Measurements from ENCODE around the gene NKD1. TPM values are rescaled to one million over a fixed set of nuclear protein-coding genes. Genes with fewer than 3 reads are reported as not detected.
A peak's percentile ranks its signal among the peaks of the same experiment; 100 is the strongest.

NKD1 gene
- total and polyA plus RNA-seq, 3 experiments from 2014 or later, result 0.45 to 1.5 (median 1.2) TPM

GRCh38 chr16:50599494-50599893, 51.3 kb downstream of the NKD1 start:
- no peak overlapping the region for H3K27ac ChIP-seq (ENCODE audit: low read depth, low read length)
- ChIA-PET CTCF (no interaction called here), POLR2A (no interaction called here)
- H3K4me3 Mint-ChIP-seq, result no peak overlapping the region
- peaks cover 16 to 21% (median 19%) of the 10 kb centered on the region in 3 donors for H3K4me1 Mint-ChIP-seq
- H3K9me3 ChIP-seq (ENCODE audit: low read length), result no peaks in the 10 kb centered on the region
- H3K4me3 ChIP-seq (ENCODE audit: low read length), result no peak overlapping the region
- H3K36me3 ChIP-seq (ENCODE audit: insufficient read depth, low read length), result no peaks in the 10 kb centered on the region
- DNase-seq, result no peak
- H3K27me3 Mint-ChIP-seq, result no peaks in the 10 kb centered on the region
- H3K4me1 ChIP-seq (ENCODE audit: insufficient read depth, low read length), result peaks cover 36% of the 10 kb centered on the region
- H3K9me3 Mint-ChIP-seq, result no peaks in the 10 kb centered on the region
- H3K27me3 ChIP-seq (ENCODE audit: insufficient read depth, low read length, poor library complexity, severe bottlenecking), result no peaks in the 10 kb centered on the region
- H3K36me3 Mint-ChIP-seq, result no peaks in the 10 kb centered on the region
- H3K27ac Mint-ChIP-seq, result peak overlapping the region in 1 of 8 donors; percentile 23

DNA sequence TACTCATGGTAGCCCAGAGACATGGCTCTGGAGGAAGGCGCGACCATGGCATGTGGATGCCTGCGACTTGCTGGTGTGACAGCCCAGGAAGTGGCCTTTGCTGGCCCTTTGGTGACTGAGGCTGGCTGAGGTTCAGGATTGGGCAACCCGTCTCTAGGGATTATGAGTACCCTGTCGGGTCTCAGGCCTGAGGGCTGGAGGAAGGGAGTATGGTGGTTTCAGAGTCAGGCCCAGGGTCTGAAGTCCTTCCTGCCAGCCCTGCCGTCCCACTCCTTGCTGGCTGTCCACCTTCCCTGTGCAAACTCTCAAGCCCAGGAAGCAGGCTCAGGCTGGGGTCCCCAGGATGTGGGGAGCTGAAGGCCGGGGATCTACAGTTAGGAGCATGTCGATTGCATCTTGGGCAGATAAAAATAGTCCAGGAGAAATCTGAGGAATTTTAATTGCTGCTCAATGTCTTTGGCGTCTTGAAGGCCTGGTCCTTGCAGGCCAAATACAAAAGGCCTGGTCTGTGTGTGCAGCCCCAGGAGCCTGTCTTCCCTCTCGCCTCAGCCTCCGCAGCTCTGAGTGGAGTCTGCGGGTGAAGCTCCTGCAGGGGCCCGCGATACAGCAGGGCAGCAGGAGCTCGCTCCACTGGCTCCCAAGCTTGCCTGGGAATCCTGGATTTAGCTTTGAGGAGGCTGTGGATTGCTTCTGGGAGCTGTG, 52.5 kb downstream of the NKD1 start:
- H3K4me3 Mint-ChIP-seq, result peak overlapping the region in 1 of 7 donors; percentile 13
- H3K27ac ChIP-seq (ENCODE audit: low read depth, low read length), result no peak overlapping the region
- no peaks in the 10 kb centered on the region for H3K36me3 ChIP-seq (ENCODE audit: insufficient read depth, low read length)
- H3K4me1 Mint-ChIP-seq, result peaks cover 15 to 21% (median 19%) of the 10 kb centered on the region in 3 donors
- POLR2A ChIA-PET, result no interaction called here
- no peak overlapping the region for H3K4me3 ChIP-seq (ENCODE audit: low read length)
- peak overlapping the region in 1 of 8 donors; percentile 88 for H3K27ac Mint-ChIP-seq
- no peaks in the 10 kb centered on the region for H3K27me3 ChIP-seq (ENCODE audit: insufficient read depth, low read length, poor library complexity, severe bottlenecking)
- no peaks in the 10 kb centered on the region for H3K36me3 Mint-ChIP-seq
- CTCF ChIA-PET, result no interaction called here
- H3K27me3 Mint-ChIP-seq, result no peaks in the 10 kb centered on the region
- H3K9me3 ChIP-seq (ENCODE audit: low read length), result no peaks in the 10 kb centered on the region
- no peaks in the 10 kb centered on the region for H3K9me3 Mint-ChIP-seq
- H3K4me1 ChIP-seq (ENCODE audit: insufficient read depth, low read length), result peaks cover 36% of the 10 kb centered on the region
- no peak for DNase-seq

- Mint-ChIP-seq H3K27me3 (no peaks in the 10 kb centered on the region), H3K27ac (no peak overlapping the region), H3K4me1 (peaks cover 15 to 21% (median 19%) of the 10 kb centered on the region in 3 donors), H3K4me3 (no peak overlapping the region), H3K9me3 (no peaks in the 10 kb centered on the region), H3K36me3 (no peaks in the 10 kb centered on the region)
- Histone ChIP-seq H3K36me3 (ENCODE audit: insufficient read depth, low read length) (no peaks in the 10 kb centered on the region), H3K27me3 (ENCODE audit: insufficient read depth, low read length, poor library complexity, severe bottlenecking) (no peaks in the 10 kb centered on the region), H3K9me3 (ENCODE audit: low read length) (no peaks in the 10 kb centered on the region), H3K4me1 (ENCODE audit: insufficient read depth, low read length) (peaks cover 36% of the 10 kb centered on the region), H3K4me3 (ENCODE audit: low read length) (no peak overlapping the region), H3K27ac (ENCODE audit: low read depth, low read length) (no peak overlapping the region)
- no peak for DNase-seq
- ChIA-PET POLR2A (no interaction called here), CTCF (no interaction called here)
These were observed 53.1 kb downstream of the NKD1 start for GRCh38 chr16:50601341-50601740.

DNA sequence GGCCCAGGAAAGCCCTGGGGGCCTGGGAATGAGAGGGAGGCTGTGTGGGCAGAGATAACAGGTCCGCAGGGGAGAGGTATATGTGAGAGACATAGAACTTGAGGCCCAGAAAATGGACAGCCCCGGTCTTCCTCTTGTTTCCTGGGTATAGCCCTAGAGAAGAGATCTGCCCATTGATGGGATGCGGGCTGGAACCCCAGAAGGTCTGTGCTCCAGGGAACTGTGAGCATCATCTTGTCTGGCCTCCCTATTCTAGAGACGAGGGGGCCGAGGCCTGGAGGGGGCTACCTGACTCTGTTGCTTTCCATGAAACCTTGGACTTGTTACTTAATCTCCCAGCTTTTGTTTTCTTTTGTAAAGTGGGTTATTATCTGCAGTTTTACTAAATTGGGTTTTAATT, 53.9 kb downstream of the NKD1 start:
- H3K4me3 ChIP-seq (ENCODE audit: low read length), result no peak overlapping the region
- POLR2A ChIA-PET, result no interaction called here
- peaks cover 36% of the 10 kb centered on the region for H3K4me1 ChIP-seq (ENCODE audit: insufficient read depth, low read length)
- no peaks in the 10 kb centered on the region for H3K9me3 ChIP-seq (ENCODE audit: low read length)
- H3K9me3 Mint-ChIP-seq, result no peaks in the 10 kb centered on the region
- H3K27ac Mint-ChIP-seq, result peak overlapping the region in 5 of 8 donors; percentile 57 to 85 (median 79)
- no peak for DNase-seq
- peak overlapping the region in 6 of 7 donors; percentile 10 to 56 (median 32) for H3K4me3 Mint-ChIP-seq
- no peak overlapping the region for H3K27ac ChIP-seq (ENCODE audit: low read depth, low read length)
- H3K36me3 ChIP-seq (ENCODE audit: insufficient read depth, low read length), result no peaks in the 10 kb centered on the region
- peaks cover 13 to 21% (median 19%) of the 10 kb centered on the region in 3 donors for H3K4me1 Mint-ChIP-seq
- H3K36me3 Mint-ChIP-seq, result no peaks in the 10 kb centered on the region
- no peaks in the 10 kb centered on the region for H3K27me3 ChIP-seq (ENCODE audit: insufficient read depth, low read length, poor library complexity, severe bottlenecking)
- CTCF ChIA-PET, result no interaction called here
- no peaks in the 10 kb centered on the region for H3K27me3 Mint-ChIP-seq

DNA sequence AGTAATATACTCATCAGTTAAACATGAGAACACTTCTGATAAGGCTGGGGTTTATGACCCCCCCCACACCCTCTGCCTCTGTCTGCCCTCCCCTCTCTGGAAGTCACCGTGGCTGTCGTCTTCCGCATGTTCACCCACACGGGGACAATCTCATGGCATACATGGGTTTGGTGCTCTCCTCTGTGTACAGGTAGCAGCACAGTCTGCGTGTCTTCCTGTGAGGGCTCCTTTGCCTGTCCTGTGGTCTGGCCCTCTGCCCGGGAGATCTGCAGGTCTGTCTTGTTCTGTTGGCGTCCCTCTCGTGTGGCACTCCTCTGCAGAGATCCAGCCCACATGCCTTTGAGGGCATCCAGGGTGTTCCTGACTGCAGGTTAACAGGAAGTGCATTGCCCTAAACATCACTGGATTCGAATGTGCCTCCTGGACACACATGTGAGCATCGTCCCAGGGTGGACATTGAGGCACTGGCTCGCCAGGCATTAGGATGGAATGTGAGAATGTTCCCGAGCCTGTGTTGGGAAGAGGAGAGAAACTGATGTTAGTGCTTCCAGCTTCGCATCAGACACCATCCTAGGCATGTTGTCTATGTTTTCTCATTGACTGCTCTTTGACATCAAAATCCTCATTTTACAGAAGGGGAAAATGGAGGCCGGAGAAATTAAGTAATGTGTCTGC, 54.5 kb downstream of the NKD1 start:
- no peak overlapping the region for H3K4me3 ChIP-seq (ENCODE audit: low read length)
- no peaks in the 10 kb centered on the region for H3K27me3 ChIP-seq (ENCODE audit: insufficient read depth, low read length, poor library complexity, severe bottlenecking)
- no peaks in the 10 kb centered on the region for H3K9me3 ChIP-seq (ENCODE audit: low read length)
- Mint-ChIP-seq H3K4me3 (peak overlapping the region in 6 of 7 donors; percentile 10 to 56 (median 32)), H3K4me1 (peaks cover 13 to 21% (median 19%) of the 10 kb centered on the region in 3 donors), H3K9me3 (no peaks in the 10 kb centered on the region), H3K36me3 (no peaks in the 10 kb centered on the region), H3K27ac (peak overlapping the region; percentile 7 to 85 (median 74)), H3K27me3 (no peaks in the 10 kb centered on the region)
- H3K27ac ChIP-seq (ENCODE audit: low read depth, low read length), result no peak overlapping the region
- POLR2A ChIA-PET, result no interaction called here
- CTCF ChIA-PET, result no interaction called here
- no peaks in the 10 kb centered on the region for H3K36me3 ChIP-seq (ENCODE audit: insufficient read depth, low read length)
- DNase-seq, result peak in 4 of 5 donors; percentile 16 to 67 (median 56)
- peaks cover 36% of the 10 kb centered on the region for H3K4me1 ChIP-seq (ENCODE audit: insufficient read depth, low read length)

- Histone ChIP-seq H3K4me3 (ENCODE audit: low read length) (no peak overlapping the region), H3K27me3 (ENCODE audit: insufficient read depth, low read length, poor library complexity, severe bottlenecking) (no peaks in the 10 kb centered on the region), H3K27ac (ENCODE audit: low read depth, low read length) (no peak overlapping the region), H3K36me3 (ENCODE audit: insufficient read depth, low read length) (no peaks in the 10 kb centered on the region), H3K9me3 (ENCODE audit: low read length) (no peaks in the 10 kb centered on the region), H3K4me1 (ENCODE audit: insufficient read depth, low read length) (peaks cover 36% of the 10 kb centered on the region)
- H3K9me3 Mint-ChIP-seq, result no peaks in the 10 kb centered on the region
- H3K27me3 Mint-ChIP-seq, result no peaks in the 10 kb centered on the region
- DNase-seq, result no peak
- H3K27ac Mint-ChIP-seq, result peak overlapping the region in 4 of 8 donors; percentile 7 to 79 (median 72)
- H3K4me1 Mint-ChIP-seq, result peaks cover 13 to 21% (median 19%) of the 10 kb centered on the region in 3 donors
- H3K36me3 Mint-ChIP-seq, result no peaks in the 10 kb centered on the region
- POLR2A ChIA-PET, result no interaction called here
- H3K4me3 Mint-ChIP-seq, result no peak overlapping the region
- CTCF ChIA-PET, result no interaction called here
These were observed 55.2 kb downstream of the NKD1 start for GRCh38 chr16:50603206-50604064.

GRCh38 chr16:50604065-50604418, 55.8 kb downstream of the NKD1 start:
- Mint-ChIP-seq H3K36me3 (no peaks in the 10 kb centered on the region), H3K4me3 (no peak overlapping the region), H3K27ac (no peak overlapping the region), H3K27me3 (no peaks in the 10 kb centered on the region), H3K9me3 (no peaks in the 10 kb centered on the region), H3K4me1 (peaks cover 13 to 21% (median 19%) of the 10 kb centered on the region in 3 donors)
- H3K4me3 ChIP-seq (ENCODE audit: low read length), result no peak overlapping the region
- no peak overlapping the region for H3K27ac ChIP-seq (ENCODE audit: low read depth, low read length)
- DNase-seq, result no peak
- H3K9me3 ChIP-seq (ENCODE audit: low read length), result no peaks in the 10 kb centered on the region
- H3K36me3 ChIP-seq (ENCODE audit: insufficient read depth, low read length), result no peaks in the 10 kb centered on the region
- no peaks in the 10 kb centered on the region for H3K27me3 ChIP-seq (ENCODE audit: insufficient read depth, low read length, poor library complexity, severe bottlenecking)
- ChIA-PET POLR2A (no interaction called here), CTCF (no interaction called here)
- peaks cover 36% of the 10 kb centered on the region for H3K4me1 ChIP-seq (ENCODE audit: insufficient read depth, low read length)

DNA sequence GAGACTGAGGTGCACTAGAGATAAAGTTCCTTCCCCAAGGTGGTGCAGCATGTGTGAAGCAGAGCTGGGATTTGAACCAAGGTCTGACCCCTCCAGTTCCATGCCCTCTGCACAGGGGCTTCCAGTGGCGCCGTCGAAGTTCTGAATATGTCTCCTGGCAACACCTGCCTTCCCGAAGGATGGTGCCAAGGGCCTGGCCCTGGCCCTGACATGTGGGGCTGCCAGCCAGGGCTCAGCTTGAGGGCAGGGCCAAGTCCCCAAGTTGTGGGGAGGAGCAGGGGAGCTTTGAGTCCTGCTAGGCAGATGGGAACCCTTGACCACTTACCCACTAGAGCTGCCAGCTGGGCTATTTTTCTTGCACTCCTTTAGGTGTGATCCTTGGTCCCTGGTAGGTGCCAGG, 56.4 kb downstream of the NKD1 start:
- no peaks in the 10 kb centered on the region for H3K27me3 ChIP-seq (ENCODE audit: insufficient read depth, low read length, poor library complexity, severe bottlenecking)
- no peak overlapping the region for H3K4me3 ChIP-seq (ENCODE audit: low read length)
- H3K9me3 ChIP-seq (ENCODE audit: low read length), result no peaks in the 10 kb centered on the region
- ChIA-PET CTCF (no interaction called here), POLR2A (no interaction called here)
- H3K27ac ChIP-seq (ENCODE audit: low read depth, low read length), result no peak overlapping the region
- peaks cover 13 to 21% (median 19%) of the 10 kb centered on the region in 3 donors for H3K4me1 Mint-ChIP-seq
- no peak overlapping the region for H3K27ac Mint-ChIP-seq
- H3K36me3 ChIP-seq (ENCODE audit: insufficient read depth, low read length), result no peaks in the 10 kb centered on the region
- H3K4me1 ChIP-seq (ENCODE audit: insufficient read depth, low read length), result peaks cover 36% of the 10 kb centered on the region
- DNase-seq, result no peak
- no peaks in the 10 kb centered on the region for H3K27me3 Mint-ChIP-seq
- no peaks in the 10 kb centered on the region for H3K36me3 Mint-ChIP-seq
- no peak overlapping the region for H3K4me3 Mint-ChIP-seq
- no peaks in the 10 kb centered on the region for H3K9me3 Mint-ChIP-seq

Data from CD8-positive, alpha-beta memory T cell (primary cell).